H9 (cell line): ENCODE data around the gene NSF. TPM values are rescaled to one million over a fixed set of nuclear protein-coding genes. Genes with fewer than 3 reads are reported as not detected.

Source experiments
- DNase-seq: peaks from one replicate; pipeline ENCODE4 v3.0.0-alpha.2; 2017
- H2AFZ ChIP-seq: one replicate; pipeline ENCODE4 v1.6.1; 2013; ENCODE audit warnings: mild to moderate bottlenecking, low read length, control low read depth, moderate library complexity
- H2AK5ac ChIP-seq: 2 replicates; pipeline ENCODE4 v1.6.1; 2013; ENCODE audit warnings: low read length, control low read depth, mixed read lengths; ENCODE audit not compliant: insufficient read length
- H2BK120ac ChIP-seq: one replicate; pipeline ENCODE4 v1.6.1; 2013; ENCODE audit warnings: low read depth, mild to moderate bottlenecking, low read length, control low read depth, inconsistent platforms; ENCODE audit not compliant: poor library complexity, severe bottlenecking
- H2BK12ac ChIP-seq: 2 replicates; pipeline ENCODE4 v1.6.1; 2013; ENCODE audit warnings: low read length, control low read depth, mixed read lengths, low read depth; ENCODE audit not compliant: insufficient read length
- H2BK15ac ChIP-seq: 2 replicates; pipeline ENCODE4 v1.6.1; 2013; ENCODE audit warnings: low read depth, low read length, control low read depth
- H2BK20ac ChIP-seq: one replicate; pipeline ENCODE4 v1.6.1; 2013; ENCODE audit warnings: low read depth, mild to moderate bottlenecking, low read length, control low read depth, inconsistent platforms; ENCODE audit not compliant: poor library complexity, severe bottlenecking
- H2BK5ac ChIP-seq: 2 replicates; pipeline ENCODE4 v1.6.1; 2013; ENCODE audit warnings: low read length, control low read depth, mixed read lengths; ENCODE audit not compliant: insufficient read length
- H3K14ac ChIP-seq: 2 replicates; pipeline ENCODE4 v1.6.1; 2013; ENCODE audit warnings: low read length, control low read depth; ENCODE audit not compliant: insufficient read depth
- H3K18ac ChIP-seq: 2 replicates; pipeline ENCODE4 v1.6.1; 2013; ENCODE audit warnings: low read depth, mild to moderate bottlenecking, mixed read lengths, low read length, control low read depth; ENCODE audit not compliant: insufficient read length
- H3K23ac ChIP-seq: 2 replicates; pipeline ENCODE4 v1.6.1; 2013; ENCODE audit warnings: low read length, control low read depth, mixed read lengths, low read depth; ENCODE audit not compliant: insufficient read length
- H3K23me2 ChIP-seq: 2 replicates; pipeline ENCODE4 v1.6.1; 2013; ENCODE audit warnings: low read depth, mild to moderate bottlenecking, mixed read lengths, low read length, control low read depth; ENCODE audit not compliant: insufficient read length, poor library complexity, severe bottlenecking
- H3K27ac ChIP-seq: 2 replicates; pipeline ENCODE4 v1.5.1; 2013; ENCODE audit warnings: low read length, control low read depth, mixed read lengths, low read depth; ENCODE audit not compliant: insufficient read length
- H3K27me3 ChIP-seq: 2 replicates; pipeline ENCODE4 v1.6.1; 2013; ENCODE audit warnings: low read length, control low read depth, inconsistent platforms; ENCODE audit not compliant: insufficient read depth
- H3K4ac ChIP-seq: 2 replicates; pipeline ENCODE4 v1.6.1; 2013; ENCODE audit warnings: low read depth, mild to moderate bottlenecking, control low read depth, inconsistent platforms, low read length, moderate library complexity
- H3K4me1 ChIP-seq: 2 replicates; pipeline ENCODE4 v1.6.1; 2013; ENCODE audit warnings: low read length, control low read depth, inconsistent platforms; ENCODE audit not compliant: insufficient read depth
- H3K4me2 ChIP-seq: 2 replicates; pipeline ENCODE4 v1.6.1; 2013; ENCODE audit warnings: low read length, control low read depth, mixed read lengths; ENCODE audit not compliant: insufficient read length, insufficient read depth
- H3K56ac ChIP-seq: 2 replicates; pipeline ENCODE4 v1.6.1; 2013; ENCODE audit warnings: low read depth, mild to moderate bottlenecking, mixed read lengths, low read length, control low read depth; ENCODE audit not compliant: insufficient read length
- H3K79me1 ChIP-seq: 2 replicates; pipeline ENCODE4 v1.6.1; 2013; ENCODE audit warnings: low read depth, mild to moderate bottlenecking, moderate library complexity, low read length, control low read depth, inconsistent platforms; ENCODE audit not compliant: insufficient read depth, poor library complexity, severe bottlenecking
- H3K79me2 ChIP-seq: 2 replicates; pipeline ENCODE4 v1.6.1; 2013; ENCODE audit warnings: low read length, control low read depth, inconsistent platforms; ENCODE audit not compliant: insufficient read depth
- H3K9ac ChIP-seq: 2 replicates; pipeline ENCODE4 v1.6.1; 2013; ENCODE audit warnings: low read length, control low read depth, mixed read lengths; ENCODE audit not compliant: insufficient read length; ENCODE audit errors: extremely low read depth
- H3K9me3 ChIP-seq: one replicate; pipeline ENCODE4 v1.6.1; 2013; ENCODE audit warnings: low read depth, low read length, inconsistent platforms; ENCODE audit not compliant: control insufficient read depth
- H3T11ph ChIP-seq: one replicate; pipeline ENCODE4 v1.6.1; 2013; ENCODE audit warnings: mild to moderate bottlenecking, low read length, control low read depth, inconsistent platforms
- H4K20me1 ChIP-seq: one replicate; pipeline ENCODE4 v1.6.1; 2013; ENCODE audit not compliant: control insufficient read depth, insufficient read length, insufficient read depth
- H4K5ac ChIP-seq: 2 replicates; pipeline ENCODE4 v1.6.1; 2013; ENCODE audit warnings: low read depth, mild to moderate bottlenecking, mixed read lengths, low read length, control low read depth; ENCODE audit not compliant: insufficient read length
- H4K8ac ChIP-seq: replicated peaks from 2 replicates; pipeline ENCODE4 v1.6.1; 2013; ENCODE audit warnings: low read length, control low read depth, mixed read lengths, low read depth; ENCODE audit not compliant: insufficient read length
- H4K91ac ChIP-seq: 2 replicates; pipeline ENCODE4 v1.6.1; 2013; ENCODE audit warnings: low read depth, mild to moderate bottlenecking, moderate library complexity, mixed read lengths, low read length, control low read depth; ENCODE audit not compliant: insufficient read length
- H3K27ac Mint-ChIP-seq, 3 experiments: 2 replicates in 2 of 3; 3 replicates in 1 of 3; pipeline ENCODE4 v1.8.0; 2020 to 2021; ENCODE audit warnings: mixed read lengths in 3 of 3, mild to moderate bottlenecking in 1 of 3, moderate library complexity in 1 of 3
- H3K27me3 Mint-ChIP-seq: 2 replicates; pipeline ENCODE4 v1.8.0; 2021; ENCODE audit warnings: low read depth, mild to moderate bottlenecking, moderate library complexity, mixed read lengths
- H3K36me3 Mint-ChIP-seq, 3 experiments: 2 replicates in 2 of 3; 3 replicates in 1 of 3; pipeline ENCODE4 v1.8.0; 2020 to 2021; ENCODE audit warnings: low read depth in 3 of 3, mixed read lengths in 3 of 3; ENCODE audit not compliant: insufficient read depth in 1 of 3
- H3K4me1 Mint-ChIP-seq, 2 experiments: 2 replicates each; pipeline ENCODE4 v1.8.0; 2020; ENCODE audit warnings: mixed read lengths in 2 of 2
- H3K4me3 Mint-ChIP-seq, 2 experiments: 2 replicates in 1 of 2; 3 replicates in 1 of 2; pipeline ENCODE4 v1.8.0; 2020 to 2021; ENCODE audit warnings: mild to moderate bottlenecking in 2 of 2, mixed read lengths in 2 of 2, moderate library complexity in 1 of 2
- H3K9me3 Mint-ChIP-seq, 2 experiments: 2 replicates in 1 of 2; 3 replicates in 1 of 2; pipeline ENCODE4 v1.8.0; 2020; ENCODE audit warnings: mild to moderate bottlenecking in 2 of 2, mixed read lengths in 2 of 2, moderate library complexity in 1 of 2
- CTCF ChIP-seq: fragments of 200-600 bp; sonication (generic); conservative IDR thresholded peaks from 3 replicates; pipeline ENCODE4 v1.8.0; 2021; ENCODE audit warnings: antibody characterized with exemption, mild to moderate bottlenecking
- WGBS: extraction: QIAGEN DNeasy Blood & Tissue Kit; methylation state at CpG from one replicate; pipeline ENCODE4 v1.1.7; 2013; ENCODE audit warnings: missing lambda C conversion rate, low lambda C conversion rate, mixed read lengths; ENCODE audit not compliant: insufficient read length; ENCODE audit errors: extremely low coverage; 5-methylcytosine and 5-hydroxymethylcytosine counted together
- total RNA-seq: library from RNA; stranded (reverse); gene quantifications from 2 replicates; pipeline ENCODE4 v1.2.1, GENCODE V29; 2021

NSF gene
- total RNA-seq, 1 experiment from 2014 or later = 36.4 TPM

- Histone ChIP-seq H2BK5ac (no peak overlapping the region), H3K4ac (no peak overlapping the region), H3K27me3 (peaks cover 29% of the 10 kb centered on the region; the same call in 1 of the 2 replicates), H3K9ac (no peak overlapping the region), H2AK5ac (no peak overlapping the region), H3K56ac (no peak overlapping the region), H3K4me1 (peaks cover 3% of the 10 kb centered on the region; the same call in 1 of the 2 replicates), H2BK20ac (no peak overlapping the region), H3K27ac (peak overlapping the region; percentile 75), H3K79me2 (no peaks in the 10 kb centered on the region), H4K8ac (no peak overlapping the region), H4K91ac (no peak overlapping the region), H2BK15ac (no peak overlapping the region), H3K79me1 (no peaks in the 10 kb centered on the region), H2BK12ac (no peak overlapping the region), H3K23ac (no peak overlapping the region), H4K5ac (no peak overlapping the region), H3K14ac (peak overlapping the region; percentile 80; the same call in 1 of the 2 replicates), H3K18ac (peak overlapping the region; percentile 93), H3K4me2 (peak overlapping the region; percentile 59), H2AFZ (no peak overlapping the region), H2BK120ac (no peak overlapping the region), H3K9me3 (no peaks in the 10 kb centered on the region), H4K20me1 (no peaks in the 10 kb centered on the region), H3K23me2 (peaks cover 9% of the 10 kb centered on the region), H3T11ph (no peak overlapping the region)
- Mint-ChIP-seq H3K27me3 (peaks cover 73% of the 10 kb centered on the region), H3K4me3 (peak overlapping the region; percentile 60 to 80), H3K4me1 (peaks cover 30 to 36% of the 10 kb centered on the region in 2 experiments), H3K36me3 (peaks cover 3 to 33% (median 5%) of the 10 kb centered on the region in 3 experiments; a peak in 5 of 7 replicates), H3K9me3 (peaks cover 0 to 3% of the 10 kb centered on the region in 2 experiments; a peak in 1 of 5 replicates), H3K27ac (peak overlapping the region; percentile 90 to 96 (median 95); a peak in 5 of 7 replicates)
- DNase-seq = peak; percentile 72
- WGBS = no CpG with 5 or more reads among the region's 135 CpGs
- no peak for TF ChIP-seq CTCF
These were observed 181.3 kb downstream of the NSF start for GRCh38 chr17:46771561-46772474.
